CD4-positive, alpha-beta T cell treated with Interleukin-15 for 1 hour (primary cell): Measurements from ENCODE around the gene DNAH3.
"Not testable (repeated sequence)": the region's sequence is repeated elsewhere in the genome, so short reads cannot be mapped to it uniquely, and the experiment has no call there.

ENCODE experiments used
- DNase-seq: peaks from one replicate; pipeline ENCODE4 v3.0.0-alpha.2; 2020

Gene DNAH3

DNA sequence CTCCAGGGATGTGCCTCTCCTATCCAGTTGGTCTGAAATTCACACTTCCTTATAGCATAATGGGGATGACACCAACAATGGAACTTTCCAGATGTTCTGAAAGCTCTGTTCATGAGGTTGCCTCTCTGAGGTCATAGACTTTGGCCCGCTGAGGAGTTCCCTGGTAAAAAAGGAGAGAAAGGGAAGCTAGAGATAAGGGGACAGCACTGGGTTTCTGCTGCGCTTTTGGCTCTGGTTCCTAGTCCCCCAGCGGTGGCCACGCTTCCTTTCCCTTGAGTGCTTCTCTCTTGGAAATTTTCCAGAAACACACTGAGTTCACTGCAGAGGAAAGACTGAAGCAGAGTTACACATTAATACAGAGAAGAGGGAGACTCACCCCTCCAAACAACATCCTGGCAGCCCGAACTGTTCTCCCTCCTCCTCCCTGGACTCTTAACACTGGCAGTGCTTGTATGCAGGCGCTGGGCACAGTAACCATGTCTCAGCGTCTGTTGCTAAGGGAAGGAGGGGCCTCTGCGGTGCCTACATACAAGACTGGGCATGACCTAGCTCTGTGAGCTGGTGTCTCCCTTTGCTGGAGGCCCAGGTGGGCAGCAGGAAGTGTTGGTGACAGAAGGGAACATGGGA lies at the start of gene DNAH3:
Gene DNAH3, minus strand, starts transcription at position 472 of the 627 bp plus-strand sequence. CDS start 527 bp downstream, outside the sequence.
- no peak for DNase-seq

GRCh38 chr16:21199607-21200218 lies 49.1 kb upstream of the DNAH3 start:
- DNase-seq, result no peak

GRCh38 chr16:21197621-21198020 lies 47.0 kb upstream of the DNAH3 start:
- no peak for DNase-seq

DNA sequence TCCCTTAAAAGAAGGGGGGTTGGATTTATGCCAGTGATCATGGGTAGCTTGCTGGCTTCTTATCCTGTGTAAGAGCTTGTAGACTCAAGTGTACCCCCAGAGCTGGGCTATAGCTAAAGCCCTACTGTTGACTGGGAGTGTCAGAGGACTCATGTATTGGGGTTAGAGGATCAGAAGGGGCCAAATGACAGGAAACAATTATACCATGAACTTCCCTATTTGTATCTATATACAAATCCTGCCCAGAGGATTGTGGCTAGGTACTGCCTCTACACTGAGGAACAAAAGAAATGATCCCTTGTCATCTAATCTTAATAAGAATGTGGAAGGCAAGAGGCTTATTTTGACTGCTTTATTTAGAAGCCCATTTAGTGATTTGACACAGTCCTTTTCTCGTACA lies 46.5 kb upstream of the DNAH3 start:
- DNase-seq, result no peak

GRCh38 chr16:21195330-21195729 lies 44.7 kb upstream of the DNAH3 start:
- not testable (repeated sequence) for DNase-seq

- no peak for DNase-seq
Measured at GRCh38 chr16:21194771-21195301, 44.2 kb upstream of the DNAH3 start.

GRCh38 chr16:21192991-21193390 lies 42.3 kb upstream of the DNAH3 start:
- DNase-seq, result no peak

DNA sequence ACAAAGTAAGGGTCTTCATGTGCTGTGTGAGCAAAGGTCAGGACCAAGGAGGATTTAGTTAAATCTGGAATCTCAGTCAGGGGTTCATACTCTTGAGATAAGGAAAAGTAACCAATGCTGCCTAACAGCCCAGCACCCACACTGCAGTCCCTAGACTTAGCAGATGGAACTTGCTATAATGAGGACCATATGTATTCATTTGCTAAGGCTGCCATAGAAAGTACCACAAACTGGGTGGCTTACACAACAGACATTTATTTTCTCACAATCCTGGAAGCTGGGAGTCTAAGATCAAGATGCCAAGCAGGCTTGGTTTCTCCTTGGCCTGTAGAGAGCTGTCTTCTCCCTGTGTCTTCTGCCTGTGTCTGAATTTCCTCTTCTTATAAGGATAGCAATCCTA lies 40.0 kb upstream of the DNAH3 start:
- DNase-seq, result no peak

GRCh38 chr16:21190013-21190412 lies 39.4 kb upstream of the DNAH3 start:
- no peak for DNase-seq

- no peak for DNase-seq
Measured at GRCh38 chr16:21189311-21189710, 38.7 kb upstream of the DNAH3 start.

DNA sequence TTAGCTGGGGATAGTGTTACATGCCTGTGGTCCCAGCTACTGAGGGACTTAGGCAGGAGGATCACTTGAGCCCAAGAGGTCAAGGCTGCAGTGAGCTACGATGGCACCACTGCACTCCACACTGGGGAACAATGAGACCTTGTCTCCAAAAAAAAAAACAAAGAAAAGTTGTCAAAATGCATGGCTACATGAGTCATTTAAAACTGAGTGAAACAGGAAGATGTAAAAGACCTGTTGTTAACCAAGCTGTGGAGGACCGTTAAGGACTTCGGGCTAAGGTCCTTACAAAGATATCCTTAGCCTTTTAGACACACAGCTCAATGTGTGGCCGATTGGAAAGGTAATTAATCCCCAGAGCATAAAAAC lies 35.7 kb upstream of the DNAH3 start:
- DNase-seq, result no peak

GRCh38 chr16:21185659-21186325 lies 35.1 kb upstream of the DNAH3 start:
- DNase-seq, result no peak

- no peak for DNase-seq
Measured at GRCh38 chr16:21184834-21185233, 34.2 kb upstream of the DNAH3 start.

DNA sequence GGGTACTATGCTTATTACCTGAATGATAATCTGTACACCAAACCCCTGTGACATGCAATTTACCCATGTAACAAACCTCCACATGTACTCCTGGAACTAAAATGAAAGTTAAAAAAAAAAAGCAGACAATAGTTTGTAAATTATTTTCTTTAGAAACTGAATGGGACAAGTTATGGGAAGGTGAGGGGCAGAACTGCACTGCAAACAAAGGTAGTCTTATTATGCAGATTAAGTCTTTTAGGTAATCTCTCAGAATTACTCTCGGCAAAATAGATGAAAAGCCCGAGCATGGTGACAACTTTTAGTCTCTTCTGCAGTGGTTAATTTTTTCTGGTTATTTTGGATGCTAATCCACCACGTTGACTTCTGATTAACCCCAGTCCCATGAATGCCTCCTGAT lies 33.3 kb upstream of the DNAH3 start:
- no peak for DNase-seq

DNA sequence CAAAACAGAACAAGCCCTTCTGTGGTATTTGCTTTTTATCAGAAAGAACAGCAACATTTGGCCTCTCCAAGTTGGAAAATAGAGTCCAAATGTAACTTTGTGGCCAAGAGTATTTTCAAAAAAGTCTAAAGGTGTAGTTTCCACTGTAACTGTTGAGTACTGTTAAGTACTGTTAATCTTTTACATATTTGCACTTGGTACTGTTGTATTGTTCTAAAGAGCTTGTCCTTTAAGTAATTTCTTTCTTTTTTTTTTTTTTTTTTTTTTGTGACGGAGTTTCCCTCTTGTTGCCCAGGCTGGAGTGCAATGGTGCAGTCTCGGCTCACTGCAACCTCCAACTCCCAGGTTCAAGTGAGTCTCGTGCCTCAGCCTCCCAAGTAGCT lies 29.3 kb upstream of the DNAH3 start:
- no peak for DNase-seq

DNA sequence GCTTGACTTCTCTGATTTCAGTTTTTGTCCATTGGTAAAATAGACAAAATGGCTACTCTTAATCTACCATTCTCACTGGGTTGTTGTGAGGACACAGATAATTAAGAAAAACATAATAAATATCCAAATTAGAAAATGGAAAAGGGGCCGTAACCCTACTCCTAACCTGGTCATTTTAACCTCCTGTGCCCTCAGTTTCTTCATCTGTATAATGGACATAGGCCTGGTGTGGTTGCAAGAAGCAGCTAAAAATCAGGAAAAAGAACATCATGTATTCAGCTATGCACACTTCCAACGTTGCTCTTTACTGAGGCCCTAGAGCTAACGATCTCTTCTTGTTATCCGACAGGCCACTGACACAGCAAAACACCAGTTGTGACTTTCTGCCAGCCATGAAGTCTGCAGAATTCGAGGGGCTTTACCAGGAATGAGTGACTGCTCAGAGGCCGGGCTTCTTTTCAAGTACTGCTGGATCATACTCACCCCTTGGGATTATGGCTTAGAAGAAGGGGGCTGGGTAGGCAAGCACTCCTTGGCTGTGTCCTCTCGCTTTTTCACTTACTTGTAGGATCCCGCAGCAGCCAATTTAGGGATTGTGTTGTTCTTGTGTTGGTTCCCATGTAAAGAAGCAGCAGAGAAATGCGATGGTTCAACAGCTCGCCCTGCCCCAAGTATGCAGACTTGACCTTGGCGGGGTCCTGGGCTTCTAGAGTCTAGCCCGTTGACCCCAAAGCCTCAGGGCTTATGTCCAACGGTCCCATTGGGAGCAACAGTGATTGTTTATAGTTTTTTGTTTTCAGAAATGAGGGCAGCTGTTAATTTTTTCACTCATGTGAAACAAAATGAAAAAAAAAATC lies 28.7 kb upstream of the DNAH3 start:
- no peak for DNase-seq

DNA sequence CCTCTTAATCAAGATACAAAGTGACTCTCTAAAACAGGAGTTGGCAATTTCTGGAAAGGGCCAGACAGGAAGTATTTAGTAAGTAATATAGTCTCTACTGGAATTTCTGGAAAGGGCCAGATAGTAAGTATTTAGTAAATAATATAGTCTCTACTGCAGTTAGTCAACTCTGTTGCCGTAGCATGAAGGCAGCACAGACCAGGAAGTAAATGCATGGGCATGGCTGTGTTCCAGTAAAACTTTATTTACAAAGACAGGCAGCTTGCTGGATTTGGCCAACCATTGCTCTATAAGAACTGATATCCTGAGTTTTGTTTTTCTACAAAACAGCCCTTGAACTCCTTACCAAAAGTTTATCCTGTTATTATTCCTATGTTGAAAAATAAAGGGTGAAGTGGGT lies 24.8 kb upstream of the DNAH3 start:
- DNase-seq, result no peak

DNA sequence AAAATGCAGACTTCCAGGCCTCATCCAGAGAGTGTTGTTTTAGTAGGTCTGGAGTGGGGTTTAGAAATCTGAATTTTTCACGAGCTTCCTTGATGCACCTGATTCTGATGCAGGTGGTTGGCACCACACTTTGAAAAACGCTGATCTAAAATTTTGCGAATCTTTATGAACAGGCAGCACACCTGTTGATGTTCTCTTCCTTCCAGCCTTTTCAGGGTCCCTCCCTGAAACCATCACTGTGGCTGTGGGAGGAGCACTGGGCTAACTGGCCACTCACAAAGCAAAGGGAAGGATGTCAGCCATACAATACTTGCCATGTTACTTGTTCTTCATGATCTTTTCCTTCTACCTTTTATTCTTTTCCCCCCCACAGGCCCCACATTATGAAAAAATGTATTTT lies 22.0 kb upstream of the DNAH3 start:
- DNase-seq, result no peak

DNA sequence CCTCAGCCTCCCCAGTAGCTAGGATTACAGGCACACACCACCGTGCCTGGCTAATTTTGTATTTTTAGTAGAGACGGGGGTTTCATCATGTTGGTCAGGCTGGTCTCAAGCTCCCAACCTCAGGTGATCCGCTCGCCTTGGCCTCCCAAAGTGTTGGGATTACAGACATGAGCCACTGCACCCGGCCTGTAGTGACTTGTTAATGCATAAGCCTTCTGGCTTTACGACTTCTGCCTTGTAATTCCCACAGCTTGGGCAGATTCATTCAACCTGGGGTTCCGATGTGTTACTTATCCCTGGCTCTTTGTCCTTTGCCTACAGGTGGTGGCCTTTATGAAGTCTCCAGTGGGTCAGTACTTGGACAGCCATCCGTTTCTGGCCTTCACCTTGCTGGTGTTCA lies 19.5 kb upstream of the DNAH3 start:
- DNase-seq, result not testable (repeated sequence)

- DNase-seq, result no peak
Measured at GRCh38 chr16:21169249-21169981, 18.8 kb upstream of the DNAH3 start.

- no peak for DNase-seq
Measured at GRCh38 chr16:21167929-21168602, 17.4 kb upstream of the DNAH3 start.

- DNase-seq, result no peak
Measured at GRCh38 chr16:21167360-21167759, 16.7 kb upstream of the DNAH3 start.
